Coronary artery (tissue), 2 donors: ENCODE measurements around the gene ATXN3.

Experiments used
- DNase-seq: peaks from one replicate; pipeline ENCODE4 v3.0.0-alpha.2; 2017; ENCODE audit warnings: low spot score
- H3K27ac ChIP-seq, 2 donors: fragments of 200-600 bp; sonication (generic); one replicate each; pipeline ENCODE4 v1.5.1; 2016 to 2019
- H3K4me3 ChIP-seq: fragments of 200-600 bp; sonication (generic); 2 replicates; pipeline ENCODE4 v1.5.1; 2016; ENCODE audit warnings: mild to moderate bottlenecking, moderate library complexity
- CTCF ChIP-seq: fragments of 200-600 bp; sonication (generic); IDR thresholded peaks from one replicate; pipeline ENCODE4 v1.5.1; 2019; ENCODE audit warnings: antibody characterized with exemption

The ATXN3 gene

DNA sequence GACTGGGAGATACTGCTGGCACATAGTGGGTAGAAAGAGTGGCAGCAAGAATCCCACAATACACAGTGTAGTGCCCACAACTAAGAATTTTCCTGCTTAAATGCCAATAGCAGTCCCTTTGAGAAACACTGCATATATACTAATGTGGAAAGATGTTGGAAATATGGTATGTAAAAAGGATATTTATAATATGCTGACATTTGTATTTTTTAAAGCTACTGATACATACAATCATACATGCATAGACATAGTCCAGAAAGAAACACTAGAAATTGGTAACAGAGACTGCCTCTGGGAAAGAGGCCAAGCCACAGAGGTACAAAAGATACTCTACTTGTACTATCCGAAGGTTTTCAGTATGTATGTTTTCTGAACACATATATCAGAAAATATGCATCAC is 96.8 kb downstream of the ATXN3 start:
- no peak for DNase-seq
- no peak overlapping the region for H3K4me3 ChIP-seq
- H3K27ac ChIP-seq: no peak overlapping the region
- no peak for TF ChIP-seq CTCF
